H9 (cell line): ENCODE results near the gene TBL1X. TPM values are rescaled to one million over a fixed set of nuclear protein-coding genes. Genes with fewer than 3 reads are reported as not detected.

Experiments used
- DNase-seq: peaks from one replicate; pipeline ENCODE4 v3.0.0-alpha.2; 2017
- H2AFZ ChIP-seq: one replicate; pipeline ENCODE4 v1.6.1; 2013; ENCODE audit warnings: mild to moderate bottlenecking, low read length, control low read depth, moderate library complexity
- H2AK5ac ChIP-seq: 2 replicates; pipeline ENCODE4 v1.6.1; 2013; ENCODE audit warnings: low read length, control low read depth, mixed read lengths; ENCODE audit not compliant: insufficient read length
- H2BK120ac ChIP-seq: one replicate; pipeline ENCODE4 v1.6.1; 2013; ENCODE audit warnings: low read depth, mild to moderate bottlenecking, low read length, control low read depth, inconsistent platforms; ENCODE audit not compliant: poor library complexity, severe bottlenecking
- H2BK12ac ChIP-seq: 2 replicates; pipeline ENCODE4 v1.6.1; 2013; ENCODE audit warnings: low read length, control low read depth, mixed read lengths, low read depth; ENCODE audit not compliant: insufficient read length
- H2BK15ac ChIP-seq: 2 replicates; pipeline ENCODE4 v1.6.1; 2013; ENCODE audit warnings: low read depth, low read length, control low read depth
- H2BK20ac ChIP-seq: one replicate; pipeline ENCODE4 v1.6.1; 2013; ENCODE audit warnings: low read depth, mild to moderate bottlenecking, low read length, control low read depth, inconsistent platforms; ENCODE audit not compliant: poor library complexity, severe bottlenecking
- H2BK5ac ChIP-seq: 2 replicates; pipeline ENCODE4 v1.6.1; 2013; ENCODE audit warnings: low read length, control low read depth, mixed read lengths; ENCODE audit not compliant: insufficient read length
- H3K14ac ChIP-seq: 2 replicates; pipeline ENCODE4 v1.6.1; 2013; ENCODE audit warnings: low read length, control low read depth; ENCODE audit not compliant: insufficient read depth
- H3K18ac ChIP-seq: 2 replicates; pipeline ENCODE4 v1.6.1; 2013; ENCODE audit warnings: low read depth, mild to moderate bottlenecking, mixed read lengths, low read length, control low read depth; ENCODE audit not compliant: insufficient read length
- H3K23ac ChIP-seq: 2 replicates; pipeline ENCODE4 v1.6.1; 2013; ENCODE audit warnings: low read length, control low read depth, mixed read lengths, low read depth; ENCODE audit not compliant: insufficient read length
- H3K23me2 ChIP-seq: 2 replicates; pipeline ENCODE4 v1.6.1; 2013; ENCODE audit warnings: low read depth, mild to moderate bottlenecking, mixed read lengths, low read length, control low read depth; ENCODE audit not compliant: insufficient read length, poor library complexity, severe bottlenecking
- H3K27ac ChIP-seq: 2 replicates; pipeline ENCODE4 v1.5.1; 2013; ENCODE audit warnings: low read length, control low read depth, mixed read lengths, low read depth; ENCODE audit not compliant: insufficient read length
- H3K27me3 ChIP-seq: 2 replicates; pipeline ENCODE4 v1.6.1; 2013; ENCODE audit warnings: low read length, control low read depth, inconsistent platforms; ENCODE audit not compliant: insufficient read depth
- H3K4ac ChIP-seq: 2 replicates; pipeline ENCODE4 v1.6.1; 2013; ENCODE audit warnings: low read depth, mild to moderate bottlenecking, control low read depth, inconsistent platforms, low read length, moderate library complexity
- H3K4me1 ChIP-seq: 2 replicates; pipeline ENCODE4 v1.6.1; 2013; ENCODE audit warnings: low read length, control low read depth, inconsistent platforms; ENCODE audit not compliant: insufficient read depth
- H3K4me2 ChIP-seq: 2 replicates; pipeline ENCODE4 v1.6.1; 2013; ENCODE audit warnings: low read length, control low read depth, mixed read lengths; ENCODE audit not compliant: insufficient read length, insufficient read depth
- H3K56ac ChIP-seq: 2 replicates; pipeline ENCODE4 v1.6.1; 2013; ENCODE audit warnings: low read depth, mild to moderate bottlenecking, mixed read lengths, low read length, control low read depth; ENCODE audit not compliant: insufficient read length
- H3K79me1 ChIP-seq: 2 replicates; pipeline ENCODE4 v1.6.1; 2013; ENCODE audit warnings: low read depth, mild to moderate bottlenecking, moderate library complexity, low read length, control low read depth, inconsistent platforms; ENCODE audit not compliant: insufficient read depth, poor library complexity, severe bottlenecking
- H3K79me2 ChIP-seq: 2 replicates; pipeline ENCODE4 v1.6.1; 2013; ENCODE audit warnings: low read length, control low read depth, inconsistent platforms; ENCODE audit not compliant: insufficient read depth
- H3K9ac ChIP-seq: 2 replicates; pipeline ENCODE4 v1.6.1; 2013; ENCODE audit warnings: low read length, control low read depth, mixed read lengths; ENCODE audit not compliant: insufficient read length; ENCODE audit errors: extremely low read depth
- H3K9me3 ChIP-seq: one replicate; pipeline ENCODE4 v1.6.1; 2013; ENCODE audit warnings: low read depth, low read length, inconsistent platforms; ENCODE audit not compliant: control insufficient read depth
- H3T11ph ChIP-seq: one replicate; pipeline ENCODE4 v1.6.1; 2013; ENCODE audit warnings: mild to moderate bottlenecking, low read length, control low read depth, inconsistent platforms
- H4K20me1 ChIP-seq: one replicate; pipeline ENCODE4 v1.6.1; 2013; ENCODE audit not compliant: control insufficient read depth, insufficient read length, insufficient read depth
- H4K5ac ChIP-seq: 2 replicates; pipeline ENCODE4 v1.6.1; 2013; ENCODE audit warnings: low read depth, mild to moderate bottlenecking, mixed read lengths, low read length, control low read depth; ENCODE audit not compliant: insufficient read length
- H4K8ac ChIP-seq: replicated peaks from 2 replicates; pipeline ENCODE4 v1.6.1; 2013; ENCODE audit warnings: low read length, control low read depth, mixed read lengths, low read depth; ENCODE audit not compliant: insufficient read length
- H4K91ac ChIP-seq: 2 replicates; pipeline ENCODE4 v1.6.1; 2013; ENCODE audit warnings: low read depth, mild to moderate bottlenecking, moderate library complexity, mixed read lengths, low read length, control low read depth; ENCODE audit not compliant: insufficient read length
- H3K27ac Mint-ChIP-seq, 3 experiments: 2 replicates in 2 of 3; 3 replicates in 1 of 3; pipeline ENCODE4 v1.8.0; 2020 to 2021; ENCODE audit warnings: mixed read lengths in 3 of 3, mild to moderate bottlenecking in 1 of 3, moderate library complexity in 1 of 3
- H3K27me3 Mint-ChIP-seq: 2 replicates; pipeline ENCODE4 v1.8.0; 2021; ENCODE audit warnings: low read depth, mild to moderate bottlenecking, moderate library complexity, mixed read lengths
- H3K36me3 Mint-ChIP-seq, 3 experiments: 2 replicates in 2 of 3; 3 replicates in 1 of 3; pipeline ENCODE4 v1.8.0; 2020 to 2021; ENCODE audit warnings: low read depth in 3 of 3, mixed read lengths in 3 of 3; ENCODE audit not compliant: insufficient read depth in 1 of 3
- H3K4me1 Mint-ChIP-seq, 2 experiments: 2 replicates each; pipeline ENCODE4 v1.8.0; 2020; ENCODE audit warnings: mixed read lengths in 2 of 2
- H3K4me3 Mint-ChIP-seq, 2 experiments: 2 replicates in 1 of 2; 3 replicates in 1 of 2; pipeline ENCODE4 v1.8.0; 2020 to 2021; ENCODE audit warnings: mild to moderate bottlenecking in 2 of 2, mixed read lengths in 2 of 2, moderate library complexity in 1 of 2
- H3K9me3 Mint-ChIP-seq, 2 experiments: 2 replicates in 1 of 2; 3 replicates in 1 of 2; pipeline ENCODE4 v1.8.0; 2020; ENCODE audit warnings: mild to moderate bottlenecking in 2 of 2, mixed read lengths in 2 of 2, moderate library complexity in 1 of 2
- CTCF ChIP-seq: fragments of 200-600 bp; sonication (generic); conservative IDR thresholded peaks from 3 replicates; pipeline ENCODE4 v1.8.0; 2021; ENCODE audit warnings: antibody characterized with exemption, mild to moderate bottlenecking
- WGBS: extraction: QIAGEN DNeasy Blood & Tissue Kit; methylation state at CpG from one replicate; pipeline ENCODE4 v1.1.7; 2013; ENCODE audit warnings: missing lambda C conversion rate, low lambda C conversion rate, mixed read lengths; ENCODE audit not compliant: insufficient read length; ENCODE audit errors: extremely low coverage; 5-methylcytosine and 5-hydroxymethylcytosine counted together
- total RNA-seq: library from RNA; stranded (reverse); gene quantifications from 2 replicates; pipeline ENCODE4 v1.2.1, GENCODE V29; 2021

Gene TBL1X
- total RNA-seq, 1 experiment from 2014 or later, result 24.1 TPM

- H3K23me2 ChIP-seq, result no peaks in the 10 kb centered on the region
- H4K5ac ChIP-seq, result no peak overlapping the region
- H3K18ac ChIP-seq, result no peak overlapping the region
- no peak overlapping the region for H2BK120ac ChIP-seq
- H3K4me2 ChIP-seq, result no peak overlapping the region
- no peak overlapping the region for H2BK20ac ChIP-seq
- H3K4ac ChIP-seq, result no peak overlapping the region
- H3K9me3 Mint-ChIP-seq, result peaks cover 16 to 54% of the 10 kb centered on the region in 2 experiments
- no peak for DNase-seq
- H3T11ph ChIP-seq, result no peak overlapping the region
- H2AK5ac ChIP-seq, result no peak overlapping the region
- no peak overlapping the region for H3K23ac ChIP-seq
- no peak overlapping the region for H2BK5ac ChIP-seq
- no peak overlapping the region for H3K27ac Mint-ChIP-seq
- no peaks in the 10 kb centered on the region for H4K20me1 ChIP-seq
- H4K91ac ChIP-seq, result no peak overlapping the region
- H2BK12ac ChIP-seq, result no peak overlapping the region
- H3K4me3 Mint-ChIP-seq, result no peak overlapping the region
- H3K79me2 ChIP-seq, result peaks cover 11% of the 10 kb centered on the region; the same call in 1 of the 2 replicates
- H3K36me3 Mint-ChIP-seq, result peaks cover 16 to 27% (median 18%) of the 10 kb centered on the region in 3 experiments
- no peaks in the 10 kb centered on the region for H3K9me3 ChIP-seq
- H4K8ac ChIP-seq, result no peak overlapping the region
- H3K4me1 Mint-ChIP-seq, result peaks cover 3 to 17% of the 10 kb centered on the region in 2 experiments; a peak in 3 of 4 replicates
- H3K79me1 ChIP-seq, result peaks cover 16% of the 10 kb centered on the region
- H2BK15ac ChIP-seq, result no peak overlapping the region
- H3K14ac ChIP-seq, result no peak overlapping the region
- no peaks in the 10 kb centered on the region for H3K27me3 ChIP-seq
- H3K27me3 Mint-ChIP-seq, result no peaks in the 10 kb centered on the region
- no peak overlapping the region for H3K27ac ChIP-seq
- H2AFZ ChIP-seq, result no peak overlapping the region
- WGBS, result no CpG with 5 or more reads among the region's 1 CpG
- peaks cover 3% of the 10 kb centered on the region; the same call in 1 of the 2 replicates for H3K4me1 ChIP-seq
- no peak overlapping the region for H3K9ac ChIP-seq
- TF ChIP-seq CTCF, result no peak
- H3K56ac ChIP-seq, result no peak overlapping the region
Measured at GRCh38 chrX:9475984-9476383, 11.1 kb downstream of the TBL1X start.
